GM10847 (cell line): ENCODE results near the gene NOC2L.

Experiments
- POLR2A ChIP-seq: IDR thresholded peaks from 2 replicates; pipeline ENCODE4 v1.6.1; 2011; ENCODE audit not compliant: insufficient read length; ENCODE audit errors: extremely low read depth

NOC2L gene

DNA sequence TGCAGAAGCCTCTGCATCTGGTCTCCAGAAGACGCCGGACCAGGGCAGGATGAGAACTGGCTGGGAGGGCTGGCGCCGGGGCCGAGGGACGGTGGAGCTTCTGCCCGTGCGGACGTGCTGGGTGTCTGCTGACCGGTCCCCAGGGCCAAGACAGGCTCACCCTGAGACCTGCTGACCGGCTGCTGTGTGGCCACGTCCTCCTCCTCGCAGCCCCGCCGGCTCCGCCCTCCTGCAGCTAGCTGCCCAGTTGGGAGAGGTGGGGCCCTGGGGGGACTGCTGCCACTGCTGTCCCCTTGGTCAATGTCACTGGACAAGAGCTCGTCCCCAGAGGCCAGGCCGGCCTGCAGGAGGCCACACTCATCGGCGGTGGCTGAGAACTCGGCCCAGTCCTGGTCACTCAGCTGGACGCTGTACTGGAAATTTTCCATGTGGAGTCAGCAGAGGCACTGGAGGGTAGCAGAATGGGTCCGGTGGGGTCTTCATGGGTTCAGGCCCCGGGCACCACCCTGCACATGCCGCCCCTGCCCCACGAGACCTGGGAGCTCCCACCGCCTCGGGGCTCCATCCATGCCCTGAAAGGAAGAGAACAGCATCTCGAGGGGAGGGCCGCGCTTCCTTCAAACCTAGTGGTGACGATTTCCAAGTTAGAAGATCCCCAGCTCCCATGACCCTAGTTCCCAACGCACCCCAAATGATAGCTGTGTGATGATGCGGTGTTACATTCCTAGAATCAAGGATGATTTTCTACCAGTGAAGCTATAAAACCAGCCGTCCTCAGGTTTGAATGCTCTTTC lies 21.7 kb upstream of the NOC2L start:
- no peak for TF ChIP-seq POLR2A

DNA sequence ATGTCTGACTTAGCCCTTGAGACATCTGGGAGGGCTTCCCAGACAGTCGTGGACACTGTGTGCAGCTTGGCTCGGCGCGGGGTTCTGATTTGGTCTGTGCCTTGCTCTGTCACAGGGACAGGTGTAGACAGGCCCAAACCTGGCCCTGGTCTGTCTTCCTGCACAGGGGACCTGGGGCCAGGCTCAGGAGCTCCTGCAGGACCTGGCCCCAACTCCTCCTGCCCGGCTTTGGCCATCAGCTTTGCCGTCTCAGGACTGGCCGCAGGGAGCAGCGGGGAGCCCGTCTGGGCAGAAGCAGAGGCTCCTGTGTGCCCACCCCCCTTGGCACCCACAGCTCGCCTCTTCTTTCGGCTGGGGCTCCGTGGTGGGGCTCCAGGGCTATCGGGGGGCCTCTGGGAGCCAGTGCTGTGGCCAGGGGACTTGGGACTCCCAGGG lies 21.1 kb upstream of the NOC2L start:
- TF ChIP-seq POLR2A = no peak

- no peak for TF ChIP-seq POLR2A
Observed at GRCh38 chr1:979744-980072, 20.7 kb upstream of the NOC2L start.

- no peak for TF ChIP-seq POLR2A
Observed at GRCh38 chr1:978835-979743, 20.0 kb upstream of the NOC2L start.

DNA sequence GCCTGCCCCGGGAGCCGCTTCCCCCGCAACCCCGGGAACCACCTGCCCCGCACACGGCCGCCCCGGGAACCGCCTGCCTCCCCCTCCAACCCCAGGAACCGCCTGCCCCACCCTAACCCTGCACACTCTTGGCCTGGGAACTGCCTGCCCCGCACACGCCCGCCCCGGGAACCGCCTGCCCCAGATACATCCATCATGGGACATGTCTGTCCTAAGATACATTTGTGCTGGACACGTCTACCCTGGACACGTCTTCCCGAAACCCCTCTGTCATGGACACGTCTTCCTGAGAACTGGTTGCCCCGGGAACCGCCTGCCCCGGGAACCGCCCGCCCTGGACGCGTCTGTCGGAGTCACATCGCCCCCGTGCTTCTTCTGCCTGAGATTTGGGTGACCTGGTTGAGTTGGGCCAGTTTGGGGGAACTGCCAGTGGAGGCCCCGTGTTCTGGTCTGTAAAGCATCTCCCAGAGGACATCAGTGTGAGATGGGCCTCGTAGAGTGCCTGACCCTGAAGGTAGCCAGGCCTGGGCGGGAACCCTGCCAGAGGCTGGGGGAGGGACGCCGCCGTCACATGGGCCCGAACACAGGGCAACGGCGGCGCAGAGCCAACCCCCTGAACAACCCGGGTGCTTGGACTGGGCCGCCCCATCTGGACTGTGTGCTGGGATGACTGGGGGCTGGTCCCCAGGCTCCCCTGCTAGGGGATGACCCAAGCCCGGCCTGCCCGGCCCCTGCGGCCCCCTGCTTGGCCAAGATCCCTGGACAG lies 19.2 kb upstream of the NOC2L start:
- TF ChIP-seq POLR2A = no peak

DNA sequence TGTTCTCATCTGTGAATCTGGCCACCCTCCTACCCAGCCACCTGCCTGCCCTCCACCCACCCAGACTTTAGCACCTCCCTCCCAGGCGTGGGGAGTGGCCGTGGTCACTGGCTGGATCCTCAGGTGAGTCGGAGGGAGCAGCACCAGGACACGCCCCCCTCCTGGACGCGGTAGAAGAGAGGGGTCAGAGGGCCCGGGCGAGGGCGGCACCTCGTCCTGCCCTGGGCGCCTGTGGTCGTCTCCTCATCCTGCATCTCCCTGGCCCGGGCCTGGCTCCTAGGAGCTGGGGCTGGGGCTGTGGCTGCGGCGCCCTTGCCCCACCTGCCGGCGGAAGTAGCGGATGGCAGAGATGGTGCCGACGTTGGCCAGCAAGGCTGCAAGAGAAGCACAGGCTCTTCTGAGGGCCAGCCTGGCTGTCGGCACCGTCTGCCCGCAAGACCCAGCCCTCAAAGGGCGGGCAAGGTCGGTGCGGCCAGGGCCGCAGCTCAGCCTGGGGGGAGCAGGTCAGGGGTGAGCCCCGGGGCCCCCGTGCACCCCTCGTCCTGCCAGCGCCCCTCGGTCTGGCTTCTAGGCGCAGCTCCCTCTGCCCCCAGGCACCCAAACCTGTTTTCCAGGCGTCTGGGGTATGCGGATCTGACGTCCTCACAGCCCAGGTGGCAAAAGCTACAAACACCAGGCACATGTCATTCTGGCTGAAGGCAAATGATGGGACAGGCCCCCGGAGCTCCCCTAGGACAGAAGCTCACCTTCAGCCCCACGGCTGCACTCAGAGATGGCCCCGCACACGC lies 17.0 kb upstream of the NOC2L start:
- no peak for TF ChIP-seq POLR2A

DNA sequence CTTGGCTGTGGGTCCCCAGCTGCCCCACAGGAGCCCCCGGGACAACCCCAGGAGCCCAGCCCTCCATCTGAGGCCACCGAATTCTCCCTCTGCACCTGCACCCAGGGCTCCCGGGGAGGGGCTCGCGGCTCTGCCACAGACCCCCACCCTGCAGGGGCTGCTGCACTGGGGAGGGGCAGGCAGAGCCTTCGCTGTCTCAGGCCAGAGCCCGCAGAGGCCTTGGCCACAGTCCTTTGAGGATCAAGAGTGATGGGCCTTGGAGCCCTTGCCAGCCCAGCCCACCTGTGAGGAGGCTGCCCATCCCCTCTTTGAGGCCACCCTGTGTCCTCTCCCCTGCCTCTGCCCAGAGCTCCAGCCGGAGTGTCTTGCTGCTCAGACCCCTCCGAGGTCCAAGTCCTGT lies 16.3 kb upstream of the NOC2L start:
- TF ChIP-seq POLR2A = no peak

DNA sequence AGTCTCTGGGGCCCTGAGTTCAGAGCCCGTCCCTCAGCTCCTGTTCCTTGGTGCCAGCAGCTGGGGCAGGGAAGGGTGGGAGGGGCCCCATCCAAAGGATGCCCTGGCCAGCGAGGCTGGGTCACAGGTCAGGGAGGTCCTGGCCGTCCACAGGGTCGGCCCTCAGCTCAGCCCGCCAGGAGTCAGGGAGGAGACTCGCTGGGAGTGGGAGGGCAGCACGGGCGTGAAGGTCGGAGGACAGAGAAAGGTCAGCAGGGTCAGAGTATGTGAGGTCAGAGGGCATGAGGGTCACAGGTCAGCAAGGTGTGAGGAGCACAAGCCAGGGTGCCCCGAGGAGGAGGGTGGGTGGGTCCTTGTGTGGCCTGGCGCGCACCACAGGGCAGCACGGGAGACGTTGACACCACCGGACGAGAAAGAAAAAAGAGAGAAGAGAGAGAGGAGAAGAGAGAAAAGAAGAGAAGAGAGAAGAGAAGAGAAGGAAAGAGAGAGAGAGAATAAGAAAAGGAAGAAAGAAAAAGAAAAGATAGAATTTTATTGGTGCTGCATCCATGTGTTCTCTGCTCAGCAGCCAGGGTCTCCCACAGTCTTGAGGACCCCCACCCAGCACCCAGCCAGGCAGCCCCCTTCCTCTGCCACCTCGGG lies 15.8 kb upstream of the NOC2L start:
- TF ChIP-seq POLR2A = no peak

GRCh38 chr1:974293-974640 lies 15.2 kb upstream of the NOC2L start:
- TF ChIP-seq POLR2A = no peak

GRCh38 chr1:973459-974292 lies 14.6 kb upstream of the NOC2L start:
- TF ChIP-seq POLR2A = no peak

DNA sequence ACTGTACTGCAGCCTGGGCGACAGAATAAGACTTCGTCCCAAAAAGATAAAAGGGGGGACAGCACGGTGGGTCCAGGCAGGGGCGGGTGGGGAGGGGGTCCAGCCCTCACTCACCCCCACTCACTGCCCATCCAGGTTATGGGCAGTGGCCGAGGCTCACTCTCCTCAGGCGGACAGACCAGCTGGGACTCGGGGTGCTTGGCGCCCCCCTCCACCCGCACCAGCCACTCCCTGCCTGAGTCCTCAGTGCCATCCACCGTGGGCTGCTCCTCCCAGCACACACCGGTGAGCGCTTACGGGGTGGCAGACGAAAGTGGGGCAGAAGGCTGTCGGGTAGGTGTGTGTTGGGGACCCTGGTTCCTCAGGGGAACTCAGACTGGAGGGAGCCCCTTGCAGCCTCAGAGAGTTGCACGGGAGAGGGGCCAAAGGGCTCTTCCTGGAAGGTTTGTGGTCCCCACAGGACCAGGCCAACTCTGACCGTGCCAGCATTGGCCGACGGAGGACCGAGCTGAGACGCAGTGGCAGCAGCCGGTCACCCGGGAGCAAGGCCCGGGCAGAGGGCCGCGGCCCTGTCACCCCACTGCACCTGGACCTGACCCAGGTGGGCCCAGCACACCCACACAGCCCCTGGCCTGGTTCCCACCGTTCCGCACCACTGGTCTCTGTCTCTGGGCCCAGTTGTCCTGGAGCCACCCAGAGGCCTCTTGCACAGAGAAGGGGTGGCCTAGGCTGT lies 13.8 kb upstream of the NOC2L start:
- TF ChIP-seq POLR2A = no peak

GRCh38 chr1:971751-972506 lies 12.9 kb upstream of the NOC2L start:
- TF ChIP-seq POLR2A = no peak
